GM12878 (cell line): ENCODE measurements around the gene ZNF621. TPM values are rescaled to one million over a fixed set of nuclear protein-coding genes. Genes with fewer than 3 reads are reported as not detected.

ENCODE experiments used
- ATAC-seq: fragments of 200-7000 bp; cut with Tn5 transposase; 3 replicates; pipeline ENCODE4 v1.9.1; 2020; ENCODE audit warnings: mild to moderate bottlenecking, moderate library complexity
- BruUV-seq: library from RNA; stranded (reverse); fragments of 400-500 nt; replicated peaks from 2 replicates; lab custom pipeline; 2021; lab: Mats Ljungman, UMichigan
- CTCF ChIA-PET: fragments of 300-600 bp; sonication (Branson Sonifier 250); formaldehyde crosslinking; extraction: SDS; loops from one replicate; lab custom pipeline; 2021; ENCODE audit warnings: inconsistent platforms; lab: Yijun Ruan, JAX
- POLR2A ChIA-PET: fragments of 350-600 bp; formaldehyde crosslinking; extraction: SDS; loops from one replicate; lab custom pipeline; 2021; ENCODE audit warnings: inconsistent platforms; lab: Charles Lee
- RAD21 ChIA-PET: fragments of 300-600 bp; sonication (Branson Sonifier 250); formaldehyde crosslinking; loops from one replicate; lab custom pipeline; 2023; ENCODE audit warnings: antibody characterized with exemption; ENCODE audit not compliant: unreplicated experiment; lab: Charles Lee
- SMC1A ChIA-PET: fragments of 300-600 bp; sonication (Branson Sonifier 250); formaldehyde crosslinking; loops from one replicate; lab custom pipeline; 2023; ENCODE audit not compliant: unreplicated experiment, uncharacterized antibody; lab: Charles Lee
- DNase-seq: peaks from one replicate; pipeline ENCODE4 v3.0.0-alpha.2; 2011; ENCODE audit warnings: low read depth, low spot score
- FAIRE-seq: peaks from 3 replicates; lab custom pipeline; 2011; peaks lifted over from hg19 to GRCh38; lab: Jason Lieb, UNC
- H2AFZ ChIP-seq: 2 replicates; pipeline ENCODE4 v1.6.0; 2011; ENCODE audit warnings: low read depth, low read length, control low read depth; ENCODE audit not compliant: control insufficient read depth
- H3K27ac ChIP-seq: 2 replicates; pipeline ENCODE4 v1.5.1; 2011; ENCODE audit warnings: control low read depth; ENCODE audit not compliant: control insufficient read depth, insufficient read depth
- H3K27me3 ChIP-seq, 2 experiments: replicated peaks in 1 of 2; 2 replicates each; pipeline versions ENCODE4 v1.6.0 to v1.6.1; 2011; ENCODE audit warnings: low read length in 1 of 2; ENCODE audit not compliant: control insufficient read depth in 2 of 2, insufficient read depth in 2 of 2
- H3K36me3 ChIP-seq, 2 experiments: 2 replicates each; pipeline ENCODE4 v1.5.1; 2011; ENCODE audit warnings: low read length in 1 of 2; ENCODE audit not compliant: control insufficient read depth in 2 of 2, insufficient read depth in 2 of 2
- H3K4me1 ChIP-seq: 2 replicates; pipeline ENCODE4 v1.6.1; 2011; ENCODE audit warnings: mild to moderate bottlenecking, low read length, moderate library complexity, mixed read lengths; ENCODE audit not compliant: control insufficient read depth, insufficient read depth
- H3K4me2 ChIP-seq: 2 replicates; pipeline ENCODE4 v1.6.0; 2011; ENCODE audit warnings: control low read depth; ENCODE audit not compliant: control insufficient read depth, insufficient read depth
- H3K4me3 ChIP-seq: fragments of 200-600 bp; sonication (generic); 2 replicates; pipeline ENCODE4 v1.5.1; 2016
- H3K79me2 ChIP-seq: 2 replicates; pipeline ENCODE4 v1.6.0; 2011; ENCODE audit warnings: low read length; ENCODE audit not compliant: control insufficient read depth, insufficient read depth
- H3K9ac ChIP-seq: 2 replicates; pipeline ENCODE4 v1.8.0; 2011; ENCODE audit warnings: low read length, control low read depth, mixed read lengths; ENCODE audit not compliant: control insufficient read depth, insufficient read depth
- H3K9me3 ChIP-seq: replicated peaks from 3 replicates; pipeline ENCODE4 v1.5.1; 2011; ENCODE audit warnings: mild to moderate bottlenecking, low read length; ENCODE audit not compliant: control insufficient read depth, insufficient read depth
- H4K20me1 ChIP-seq: 2 replicates; pipeline ENCODE4 v1.6.0; 2011; ENCODE audit not compliant: control insufficient read depth, insufficient read depth
- BCL3 ChIP-seq: IDR thresholded peaks from 2 replicates; pipeline ENCODE4 v1.6.1; 2011; ENCODE audit warnings: borderline replicate concordance, low read depth, mild to moderate bottlenecking, moderate library complexity, low read length; ENCODE audit not compliant: insufficient read depth, poor library complexity, severe bottlenecking
- CBX5 ChIP-seq: sonication (generic); IDR thresholded peaks from 2 replicates; pipeline ENCODE4 v1.6.1; 2016; ENCODE audit warnings: low read depth, moderate library complexity, mild to moderate bottlenecking, inconsistent platforms
- EGR1 ChIP-seq, 2 experiments: IDR thresholded peaks; 1 replicate in 1 of 2; 2 replicates in 1 of 2; pipeline ENCODE4 v1.6.1; 2011 to 2012; ENCODE audit warnings: low read depth in 2 of 2, low read length in 2 of 2, borderline replicate concordance in 1 of 2, mild to moderate bottlenecking in 1 of 2, moderate library complexity in 1 of 2
- FOXK2 ChIP-seq: fragments of 450-650 bp; IDR thresholded peaks from 2 replicates; pipeline ENCODE4 v1.6.1; 2017; ENCODE audit warnings: mild to moderate bottlenecking, moderate library complexity
- GATAD2B ChIP-seq: fragments of 450-650 bp; conservative IDR thresholded peaks from 2 replicates; pipeline ENCODE4 v1.6.1; 2017; ENCODE audit warnings: low read depth, mild to moderate bottlenecking, moderate library complexity
- JUNB ChIP-seq: IDR thresholded peaks from 2 replicates; pipeline ENCODE4 v1.6.1; 2016; ENCODE audit warnings: antibody characterized with exemption, mild to moderate bottlenecking
- MAX ChIP-seq: IDR thresholded peaks from 2 replicates; pipeline ENCODE4 v1.6.1; 2012; ENCODE audit warnings: low read depth, low read length, improper control_type of control experiment
- NRF1 ChIP-seq: conservative IDR thresholded peaks from 2 replicates; pipeline ENCODE4 v1.6.1; 2011; ENCODE audit warnings: mild to moderate bottlenecking, low read depth, low read length, improper control_type of control experiment
- STAT1 ChIP-seq: fragments of 450-650 bp; conservative IDR thresholded peaks from 2 replicates; pipeline ENCODE4 v1.6.1; 2014; ENCODE audit warnings: antibody characterized with exemption, mild to moderate bottlenecking
- USF1 ChIP-seq: IDR thresholded peaks from 2 replicates; pipeline ENCODE4 v1.6.1; 2011; ENCODE audit warnings: borderline replicate concordance, low read depth, mild to moderate bottlenecking, moderate library complexity, mixed read lengths, low read length; ENCODE audit not compliant: insufficient read depth; ENCODE audit errors: extremely low read length
- ZBED1 ChIP-seq: IDR thresholded peaks from 2 replicates; pipeline ENCODE4 v1.6.1; 2016; ENCODE audit warnings: borderline replicate concordance
- WGBS: methylation state at CpG from one replicate; pipeline ENCODE4 v1.1.6; 2016; ENCODE audit warnings: low lambda C conversion rate; ENCODE audit not compliant: insufficient replicate concordance, insufficient coverage; ENCODE audit errors: missing lambda C conversion rate; 5-methylcytosine and 5-hydroxymethylcytosine counted together
- in situ Hi-C: fragments of 300-500 bp; cut with MboI; formaldehyde crosslinking; loops from 9 replicates; pipeline ENCODE4 v1.14.3; 2018; ENCODE audit warnings: mixed read lengths
- intact Hi-C: fragments of 100-400 bp; cut with micrococcal nuclease; formaldehyde crosslinking; loops from one replicate; pipeline ENCODE4 v1.14.2; 2022; ENCODE audit not compliant: unreplicated experiment
- polyA plus RNA-seq, 11 experiments: library from polyadenylated mRNA; depleted of rRNA in 4 of 11; unstranded in 6 of 11; stranded (reverse) in 5 of 11; fragments of >200 nt; fragmentation: Nextera tagmentation in 4 of 11; fragmentation: Illumina TruSeq in 1 of 11; extraction: Ambion mirVana in 4 of 11; extraction: Trizol in 1 of 11; gene quantifications; 1 replicate in 1 of 11; 2 replicates in 10 of 11; pipeline versions ENCODE4 v1.2.1 to v1.2.3, GENCODE V29; 2011 to 2016; ENCODE audit warnings: inconsistent platforms in 2 of 11, missing spikeins in 2 of 11, low read depth in 1 of 11
- total RNA-seq, 4 experiments: library from RNA; depleted of rRNA in 3 of 4; stranded (reverse); fragments of >200 nt in 3 of 4; fragmentation: Illumina TruSeq in 1 of 4; extraction: Trizol in 1 of 4; gene quantifications; 2 replicates each; pipeline versions ENCODE4 v1.2.1 to v1.2.3, GENCODE V29; 2013 to 2021
- TF ChIP-seq, protein P1 (sequence below): fragments of 450-650 bp; IDR thresholded peaks from 2 replicates; pipeline ENCODE4 v1.6.1; 2017; ENCODE audit warnings: low read depth, mild to moderate bottlenecking, moderate library complexity
- TF ChIP-seq, protein P2 (sequence below): fragments of 150-350 bp; IDR thresholded peaks from 2 replicates; pipeline ENCODE4 v1.6.1; 2016; ENCODE audit warnings: low read depth, low read length

The ZNF621 gene
- total and polyA plus RNA-seq, 10 of the 15 experiments (the other 5 are each of a cell fraction or from before 2014, with no cell fraction given): 2.9 to 26.3 (median 11.9) TPM

DNA sequence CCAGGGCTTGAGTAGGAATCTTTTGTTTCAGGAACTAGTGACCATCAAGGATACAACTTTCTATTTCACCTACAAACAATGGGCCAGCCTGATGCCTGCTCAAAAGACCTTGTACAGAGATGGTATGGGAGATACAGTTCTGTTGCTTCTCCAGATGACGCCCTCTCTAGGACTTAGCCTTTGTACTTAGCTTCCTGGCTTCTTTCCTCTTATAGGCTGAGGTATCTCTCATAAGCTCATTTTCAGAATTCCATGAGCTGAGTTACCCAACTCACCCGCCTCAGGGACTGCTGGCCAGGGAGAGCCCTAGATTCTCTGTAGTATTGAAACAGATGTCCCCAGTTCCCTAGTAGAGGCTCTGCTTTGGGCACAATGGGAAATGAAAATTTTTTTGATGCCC is 27.5 kb upstream of the ZNF621 start:
- Histone ChIP-seq H3K9ac (no peak overlapping the region), H3K36me3 (no peaks in the 10 kb centered on the region), H3K4me3 (no peak overlapping the region), H4K20me1 (no peaks in the 10 kb centered on the region), H3K4me2 (no peak overlapping the region), H3K9me3 (no peaks in the 10 kb centered on the region), H3K27me3 (no peaks in the 10 kb centered on the region), H3K27ac (no peak overlapping the region), H3K79me2 (no peaks in the 10 kb centered on the region), H2AFZ (no peak overlapping the region), H3K4me1 (no peaks in the 10 kb centered on the region)
- DNase-seq (no peak), FAIRE-seq (no peak), ATAC-seq (no peak)
- in situ Hi-C loops (no loop called here), intact Hi-C loops (no loop called here)
- SMC1A ChIA-PET: interaction anchor here (2.2 kb wide), 1 partner anchor 8 kb away, joined by 11 read pairs; the partner anchor contains the start of gene ZNF620
- no TSS peak for BruUV-seq
- 89% methylated on average over 2 of the region's 2 CpGs for WGBS
- CTCF ChIA-PET: no interaction called here
- POLR2A ChIA-PET: no interaction called here
- RAD21 ChIA-PET: no interaction called here
- TF ChIP-seq USF1: no peak
- TF ChIP-seq CBX5: no peak
- no peak for TF ChIP-seq BCL3
- TF ChIP-seq STAT1: no peak
- no peak for TF ChIP-seq ZBED1
- TF ChIP-seq, protein P1, sequence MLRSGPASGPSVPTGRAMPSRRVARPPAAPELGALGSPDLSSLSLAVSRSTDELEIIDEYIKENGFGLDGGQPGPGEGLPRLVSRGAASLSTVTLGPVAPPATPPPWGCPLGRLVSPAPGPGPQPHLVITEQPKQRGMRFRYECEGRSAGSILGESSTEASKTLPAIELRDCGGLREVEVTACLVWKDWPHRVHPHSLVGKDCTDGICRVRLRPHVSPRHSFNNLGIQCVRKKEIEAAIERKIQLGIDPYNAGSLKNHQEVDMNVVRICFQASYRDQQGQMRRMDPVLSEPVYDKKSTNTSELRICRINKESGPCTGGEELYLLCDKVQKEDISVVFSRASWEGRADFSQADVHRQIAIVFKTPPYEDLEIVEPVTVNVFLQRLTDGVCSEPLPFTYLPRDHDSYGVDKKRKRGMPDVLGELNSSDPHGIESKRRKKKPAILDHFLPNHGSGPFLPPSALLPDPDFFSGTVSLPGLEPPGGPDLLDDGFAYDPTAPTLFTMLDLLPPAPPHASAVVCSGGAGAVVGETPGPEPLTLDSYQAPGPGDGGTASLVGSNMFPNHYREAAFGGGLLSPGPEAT: no peak
- no peak for TF ChIP-seq MAX
- TF ChIP-seq NRF1: no peak
- TF ChIP-seq EGR1 (IDR thresholded peaks at IDR 0.05; ENCODE audit: borderline replicate concordance in 1 of 2, low read depth in 2 of 2, low read length in 2 of 2): no peak
- no peak for TF ChIP-seq FOXK2
- TF ChIP-seq, protein P2, sequence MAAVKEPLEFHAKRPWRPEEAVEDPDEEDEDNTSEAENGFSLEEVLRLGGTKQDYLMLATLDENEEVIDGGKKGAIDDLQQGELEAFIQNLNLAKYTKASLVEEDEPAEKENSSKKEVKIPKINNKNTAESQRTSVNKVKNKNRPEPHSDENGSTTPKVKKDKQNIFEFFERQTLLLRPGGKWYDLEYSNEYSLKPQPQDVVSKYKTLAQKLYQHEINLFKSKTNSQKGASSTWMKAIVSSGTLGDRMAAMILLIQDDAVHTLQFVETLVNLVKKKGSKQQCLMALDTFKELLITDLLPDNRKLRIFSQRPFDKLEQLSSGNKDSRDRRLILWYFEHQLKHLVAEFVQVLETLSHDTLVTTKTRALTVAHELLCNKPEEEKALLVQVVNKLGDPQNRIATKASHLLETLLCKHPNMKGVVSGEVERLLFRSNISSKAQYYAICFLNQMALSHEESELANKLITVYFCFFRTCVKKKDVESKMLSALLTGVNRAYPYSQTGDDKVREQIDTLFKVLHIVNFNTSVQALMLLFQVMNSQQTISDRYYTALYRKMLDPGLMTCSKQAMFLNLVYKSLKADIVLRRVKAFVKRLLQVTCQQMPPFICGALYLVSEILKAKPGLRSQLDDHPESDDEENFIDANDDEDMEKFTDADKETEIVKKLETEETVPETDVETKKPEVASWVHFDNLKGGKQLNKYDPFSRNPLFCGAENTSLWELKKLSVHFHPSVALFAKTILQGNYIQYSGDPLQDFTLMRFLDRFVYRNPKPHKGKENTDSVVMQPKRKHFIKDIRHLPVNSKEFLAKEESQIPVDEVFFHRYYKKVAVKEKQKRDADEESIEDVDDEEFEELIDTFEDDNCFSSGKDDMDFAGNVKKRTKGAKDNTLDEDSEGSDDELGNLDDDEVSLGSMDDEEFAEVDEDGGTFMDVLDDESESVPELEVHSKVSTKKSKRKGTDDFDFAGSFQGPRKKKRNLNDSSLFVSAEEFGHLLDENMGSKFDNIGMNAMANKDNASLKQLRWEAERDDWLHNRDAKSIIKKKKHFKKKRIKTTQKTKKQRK: no peak
- no peak for TF ChIP-seq GATAD2B
- TF ChIP-seq JUNB: no peak
